HT-29 (cell line): ENCODE data around the gene DPH6. TPM values are rescaled to one million over a fixed set of nuclear protein-coding genes. Genes with fewer than 3 reads are reported as not detected.
"Not testable (repeated sequence)": the region's sequence is repeated elsewhere in the genome, so short reads cannot be mapped to it uniquely, and the experiment has no call there.

Experiments used
- DNase-seq: peaks from one replicate; pipeline ENCODE4 v3.0.0-alpha.2; 2015; ENCODE audit warnings: low spot score
- small RNA-seq: library from RNA; depleted of rRNA; stranded (forward); fragments of <200 nt; gene quantifications from one replicate; pipeline ENCODE3, GENCODE V24; 2014
- total RNA-seq: library from RNA; depleted of rRNA; stranded (reverse); fragments of >200 nt; shearing (Covaris generic); gene quantifications from 2 replicates; pipeline ENCODE4 v1.2.3, GENCODE V29; 2014

DPH6 gene
- total RNA-seq, 1 experiment from 2014 or later, result 9.3 TPM

GRCh38 chr15:35329521-35329961 is 216.4 kb downstream of the DPH6 start:
- DNase-seq, result no peak

DNA sequence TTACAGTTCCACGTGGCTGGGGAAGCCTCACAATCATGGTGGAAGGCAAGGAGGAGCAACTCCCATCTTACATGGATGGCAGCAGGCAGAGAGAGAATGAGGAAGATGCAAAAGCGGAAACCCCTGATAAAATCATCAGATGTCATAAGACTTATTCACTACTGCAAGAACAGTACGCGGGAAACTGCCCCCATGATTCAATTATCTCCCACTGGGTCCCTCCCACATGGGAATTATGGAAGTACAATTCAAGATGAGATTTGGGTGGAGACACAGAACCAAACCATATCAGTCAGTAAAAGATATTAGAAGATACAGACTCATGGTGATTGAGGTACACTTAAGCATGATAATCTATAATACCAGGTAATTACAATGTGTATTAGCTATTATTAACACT is 217.1 kb downstream of the DPH6 start:
- DNase-seq, result not testable (repeated sequence)

DNA sequence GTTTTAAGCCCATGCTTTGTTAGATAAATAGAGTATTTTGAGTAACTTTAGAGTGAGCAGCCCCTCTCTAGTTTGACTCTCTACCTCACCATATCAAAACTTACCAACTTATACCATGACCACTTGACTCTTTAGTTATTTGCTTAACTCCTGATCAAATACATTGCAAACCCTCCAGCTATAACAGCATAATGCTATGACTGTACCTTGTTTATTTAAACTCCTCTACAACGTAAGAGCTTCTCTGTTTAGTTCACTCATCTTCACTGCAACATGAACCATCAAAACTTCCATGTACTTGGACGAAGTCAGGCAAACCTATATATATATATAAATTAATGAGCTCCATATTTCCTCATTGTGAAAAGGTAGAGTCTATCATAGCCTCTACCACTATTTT is 218.2 kb downstream of the DPH6 start:
- no peak for DNase-seq

GRCh38 chr15:35325374-35325941 is 220.5 kb downstream of the DPH6 start:
- peak; percentile 12 for DNase-seq

- DNase-seq, result no peak
Measured at GRCh38 chr15:35323141-35323540, 222.8 kb downstream of the DPH6 start.

- no peak for DNase-seq
Measured at GRCh38 chr15:35321926-35322325, 224.0 kb downstream of the DPH6 start.

GRCh38 chr15:35320911-35321310 is 225.1 kb downstream of the DPH6 start:
- no peak for DNase-seq

Small RNAs within 50 kb of the gene (small RNA-seq; reads per million reads assigned to genes)
- gene AC019288.1 (not detected), gene MIR3942 (not detected)
